ENCODE measurements around the gene DUSP22. TPM values are rescaled to one million over a fixed set of nuclear protein-coding genes. Genes with fewer than 3 reads are reported as not detected.

Gene DUSP22
- total and polyA plus RNA-seq, 2 of the 8 experiments (the other 6 are each of a cell fraction or from before 2014, with no cell fraction given) = 15.5 to 32.4 TPM

DNA sequence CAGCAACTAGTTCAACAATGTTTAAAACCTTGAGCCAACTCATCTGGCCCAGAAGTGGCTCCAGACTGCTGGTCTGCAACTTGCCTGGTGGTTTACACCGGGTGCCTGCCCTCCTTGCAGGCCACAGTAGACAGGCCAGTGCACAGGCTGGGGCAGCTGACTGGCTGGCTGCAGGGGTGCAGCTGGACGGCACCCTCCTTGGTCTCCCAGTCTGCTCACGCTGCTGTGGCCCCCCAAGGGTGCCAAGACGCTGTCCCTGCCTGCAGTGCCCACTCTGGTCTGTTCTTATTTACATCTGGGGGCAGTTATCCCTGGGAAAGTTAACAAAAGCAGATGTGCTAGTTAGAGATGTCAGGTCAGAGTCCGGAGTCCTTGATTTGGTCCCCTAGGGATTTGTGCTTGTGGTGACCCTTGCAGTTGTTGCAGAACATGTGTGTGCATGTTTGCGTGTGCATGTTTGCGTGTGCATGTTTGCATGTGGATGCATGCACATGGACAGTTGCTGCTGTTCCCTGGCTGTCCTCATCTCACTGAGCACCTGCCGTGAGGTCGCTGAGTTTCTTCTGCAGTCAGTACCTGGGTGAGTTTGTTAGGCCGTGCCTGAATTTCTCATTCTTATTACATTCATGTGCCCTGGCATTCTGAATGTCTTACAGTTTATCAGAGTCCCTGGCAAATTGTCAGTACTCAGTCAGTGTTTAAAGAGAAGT lies 51.1 kb downstream of the DUSP22 start:
- no peak overlapping the region for H2BK20ac ChIP-seq (ENCODE audit: low read length)
- H3K79me1 ChIP-seq (ENCODE audit: low read depth, low read length) = peaks cover 3% of the 10 kb centered on the region; the same call in 1 of the 2 replicates
- no peaks in the 10 kb centered on the region; the same call in 1 of the 2 replicates for H3K23me2 ChIP-seq (ENCODE audit: low read depth, low read length)
- H3K4ac ChIP-seq (replicated peaks; ENCODE audit: insufficient read length, low read depth, low read length) = no peak overlapping the region
- H2BK5ac ChIP-seq (ENCODE audit: low read depth, low read length) = no peak overlapping the region
- no peak for TF ChIP-seq SAP30 (IDR thresholded peaks at IDR 0.05; ENCODE audit: insufficient read depth, insufficient replicate concordance, low read length)
- TF ChIP-seq CREB1 (IDR thresholded peaks at IDR 0.05) = no peak
- TF ChIP-seq POU5F1 (IDR thresholded peaks at IDR 0.05; ENCODE audit: low read depth, low read length) = no peak
- TF ChIP-seq RNF2 (IDR thresholded peaks at IDR 0.05; ENCODE audit: borderline replicate concordance, low read depth, low read length, missing control alignments, poor library complexity, severe bottlenecking) = no peak
- TF ChIP-seq, protein P1, sequence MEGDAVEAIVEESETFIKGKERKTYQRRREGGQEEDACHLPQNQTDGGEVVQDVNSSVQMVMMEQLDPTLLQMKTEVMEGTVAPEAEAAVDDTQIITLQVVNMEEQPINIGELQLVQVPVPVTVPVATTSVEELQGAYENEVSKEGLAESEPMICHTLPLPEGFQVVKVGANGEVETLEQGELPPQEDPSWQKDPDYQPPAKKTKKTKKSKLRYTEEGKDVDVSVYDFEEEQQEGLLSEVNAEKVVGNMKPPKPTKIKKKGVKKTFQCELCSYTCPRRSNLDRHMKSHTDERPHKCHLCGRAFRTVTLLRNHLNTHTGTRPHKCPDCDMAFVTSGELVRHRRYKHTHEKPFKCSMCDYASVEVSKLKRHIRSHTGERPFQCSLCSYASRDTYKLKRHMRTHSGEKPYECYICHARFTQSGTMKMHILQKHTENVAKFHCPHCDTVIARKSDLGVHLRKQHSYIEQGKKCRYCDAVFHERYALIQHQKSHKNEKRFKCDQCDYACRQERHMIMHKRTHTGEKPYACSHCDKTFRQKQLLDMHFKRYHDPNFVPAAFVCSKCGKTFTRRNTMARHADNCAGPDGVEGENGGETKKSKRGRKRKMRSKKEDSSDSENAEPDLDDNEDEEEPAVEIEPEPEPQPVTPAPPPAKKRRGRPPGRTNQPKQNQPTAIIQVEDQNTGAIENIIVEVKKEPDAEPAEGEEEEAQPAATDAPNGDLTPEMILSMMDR (IDR thresholded peaks at IDR 0.05; ENCODE audit: control extremely low read depth in 1 of 3, insufficient read depth in 1 of 3, low read depth in 1 of 3, low read length in 3 of 3) = no peak
- TF ChIP-seq MAFK (IDR thresholded peaks at IDR 0.05; ENCODE audit: low read depth, low read length) = no peak
- TF ChIP-seq RBBP5 (IDR thresholded peaks at IDR 0.05; ENCODE audit: borderline replicate concordance, low read depth, low read length) = no peak
- TF ChIP-seq TCF12 (IDR thresholded peaks at IDR 0.05; ENCODE audit: low read depth, low read length) = no peak
- TF ChIP-seq SRF (IDR thresholded peaks at IDR 0.05; ENCODE audit: low read depth, low read length) = no peak
- no peak for TF ChIP-seq GABPA (IDR thresholded peaks at IDR 0.05; ENCODE audit: borderline replicate concordance, insufficient read depth, low read length)
- no peak overlapping the region for H3K4me3 ChIP-seq (ENCODE audit: extremely low read depth in 1 of 4, insufficient read depth in 2 of 4, low read depth in 3 of 4, low read length in 4 of 4)
- H2BK120ac ChIP-seq (replicated peaks; ENCODE audit: low read depth, low read length) = no peak overlapping the region
- no peak overlapping the region for H2AFZ ChIP-seq (ENCODE audit: low read length)
- no peak for FAIRE-seq
- H3K27ac ChIP-seq (ENCODE audit: low read depth, low read length) = no peak overlapping the region
- no peak overlapping the region for H4K91ac ChIP-seq (replicated peaks; ENCODE audit: insufficient read length, low read length)
- no peak overlapping the region for H2BK12ac ChIP-seq (ENCODE audit: low read depth, low read length)
- no peaks in the 10 kb centered on the region; a peak in 1 of 8 replicates for H3K36me3 ChIP-seq (ENCODE audit: control insufficient read depth in 2 of 4, insufficient read depth in 4 of 4, low read length in 3 of 4)
- H3K79me2 ChIP-seq (ENCODE audit: control insufficient read depth in 1 of 2, insufficient read depth in 2 of 2, low read length in 2 of 2) = no peaks in the 10 kb centered on the region
- 82% methylated on average over 10 of the region's 10 CpGs; no CpG with 5 or more reads in 1 of the 2 experiments for WGBS, 2 experiments (ENCODE audit: extremely low coverage in 1 of 2, insufficient coverage in 1 of 2, insufficient read length in 1 of 2, insufficient replicate concordance in 2 of 2, low coverage in 1 of 2, low lambda C conversion rate in 2 of 2, missing lambda C conversion rate in 1 of 2)
- no peak overlapping the region for H3K56ac ChIP-seq (replicated peaks; ENCODE audit: insufficient read length, low read depth, low read length)
- H3K18ac ChIP-seq (ENCODE audit: extremely low read depth, low read length) = no peak overlapping the region
- H4K5ac ChIP-seq (ENCODE audit: insufficient read length, low read depth, low read length) = no peak overlapping the region
- H3K27me3 ChIP-seq (replicated peaks in 1 of 4; ENCODE audit: control insufficient read depth in 3 of 4, extremely low read depth in 1 of 4, insufficient read depth in 3 of 4, low read length in 3 of 4) = no peaks in the 10 kb centered on the region; a peak in 2 of 7 replicates
- no peak overlapping the region for H2BK15ac ChIP-seq (ENCODE audit: low read length)
- no peak overlapping the region for H3K4me2 ChIP-seq (ENCODE audit: insufficient read depth in 1 of 2, low read depth in 2 of 2, low read length in 2 of 2)
- peaks cover 0 to 2% of the 10 kb centered on the region in 2 experiments for H4K20me1 ChIP-seq (replicated peaks in 1 of 2; ENCODE audit: control insufficient read depth in 1 of 2, insufficient read depth in 2 of 2, low read length in 2 of 2)
- ChIA-PET POLR2A (ENCODE audit: partially characterized antibody) (no interaction called here), CTCF (ENCODE audit: partially characterized antibody) (no interaction called here)
- H3K9me3 ChIP-seq (ENCODE audit: insufficient read depth in 2 of 2, low read depth in 1 of 2, low read length in 1 of 2) = peaks cover 43 to 75% of the 10 kb centered on the region in 2 experiments
- no peak overlapping the region for H3K23ac ChIP-seq (ENCODE audit: insufficient read length)
- no peaks in the 10 kb centered on the region for H3K4me1 ChIP-seq (replicated peaks in 1 of 4; ENCODE audit: control insufficient read depth in 3 of 4, insufficient read depth in 4 of 4, low read length in 3 of 4)
- no peak overlapping the region for H3K9ac ChIP-seq (replicated peaks in 1 of 4; ENCODE audit: extremely low read depth in 1 of 4, low read depth in 3 of 4, low read length in 3 of 4)
- no peak overlapping the region for H4K8ac ChIP-seq (ENCODE audit: extremely low read depth, insufficient read depth, low read length)
- no peak overlapping the region for H2AK5ac ChIP-seq (ENCODE audit: low read depth, low read length)
- H3K14ac ChIP-seq (ENCODE audit: insufficient read length) = no peak overlapping the region
- DNase-seq (ENCODE audit: low read depth in 1 of 2, low spot score in 2 of 2) = no peak
